HepG2 (cell line): ENCODE results near the gene SETD1A. TPM values are rescaled to one million over a fixed set of nuclear protein-coding genes. Genes with fewer than 3 reads are reported as not detected.

Experiments used
- KLF16 ChIP-seq, 2 experiments: sonication (generic) in 1 of 2; formaldehyde crosslinking in 1 of 2; IDR thresholded peaks; 2 replicates each; pipeline versions ENCODE4 v1.6.1 to v1.8.0; 2016 to 2023; ENCODE audit warnings: missing genetic modification reagents in 2 of 2, missing compliant biosample characterization in 1 of 2
- MAZ ChIP-seq, 2 experiments: sonication (generic) in 1 of 2; formaldehyde crosslinking in 1 of 2; IDR thresholded peaks; 2 replicates each; pipeline versions ENCODE4 v1.5.0 to v1.6.1; 2012 to 2020; ENCODE audit warnings: low read depth in 2 of 2, mild to moderate bottlenecking in 2 of 2, borderline replicate concordance in 1 of 2, improper control_type of control experiment in 1 of 2, low read length in 1 of 2, missing genetic modification reagents in 1 of 2, moderate library complexity in 1 of 2
- PRDM10 ChIP-seq: sonication (generic); formaldehyde crosslinking; IDR thresholded peaks from 2 replicates; pipeline ENCODE4 v1.4.0; 2020; ENCODE audit warnings: low read depth, missing genetic modification reagents
- REXO4 ChIP-seq: sonication (generic); formaldehyde crosslinking; IDR thresholded peaks from 2 replicates; pipeline ENCODE4 v1.8.0; 2022; ENCODE audit warnings: missing genetic modification reagents, mild to moderate bottlenecking, borderline replicate concordance
- STAG1 ChIP-seq: sonication (generic); formaldehyde crosslinking; IDR thresholded peaks from 2 replicates; pipeline ENCODE4 v1.4.0; 2020; ENCODE audit warnings: missing genetic modification reagents
- XBP1 ChIP-seq: sonication (generic); formaldehyde crosslinking; IDR thresholded peaks from 2 replicates; pipeline ENCODE4 v1.5.0; 2020; ENCODE audit warnings: missing genetic modification reagents
- ZNF20 ChIP-seq: sonication (generic); formaldehyde crosslinking; IDR thresholded peaks from 2 replicates; pipeline ENCODE4 v1.4.0; 2020; ENCODE audit warnings: mild to moderate bottlenecking, moderate library complexity, missing genetic modification reagents
- ZNF558 ChIP-seq: sonication (generic); formaldehyde crosslinking; IDR thresholded peaks from 2 replicates; pipeline ENCODE4 v1.9.0; 2022; ENCODE audit warnings: mild to moderate bottlenecking, missing genetic modification reagents, borderline replicate concordance
- ZNF746 ChIP-seq: sonication (generic); formaldehyde crosslinking; IDR thresholded peaks from 2 replicates; pipeline ENCODE4 v1.8.0; 2022; ENCODE audit warnings: mild to moderate bottlenecking, missing genetic modification reagents
- polyA plus RNA-seq, 8 experiments: library from polyadenylated mRNA; depleted of rRNA in 3 of 8; stranded (reverse) in 7 of 8; unstranded in 1 of 8; fragments of >200 nt; fragmentation: Illumina TruSeq in 4 of 8; extraction: Trizol in 4 of 8; gene quantifications; 2 replicates each; pipeline versions ENCODE4 v1.2.1 to v1.2.3, GENCODE V29; 2011 to 2016; ENCODE audit warnings: low read depth in 4 of 8, missing spikeins in 1 of 8, mixed read lengths in 1 of 8; ENCODE audit not compliant: insufficient read depth in 1 of 8
- total RNA-seq, 5 experiments: library from RNA; depleted of rRNA; stranded (reverse); fragments of >200 nt; fragmentation: Illumina TruSeq; extraction: Trizol; gene quantifications; 2 replicates each; pipeline ENCODE4 v1.2.3, GENCODE V29; 2016; ENCODE audit warnings: low read depth in 1 of 5
- TF ChIP-seq, protein P1 (sequence below): sonication (generic); formaldehyde crosslinking; IDR thresholded peaks from 2 replicates; pipeline ENCODE4 v1.5.0; 2020; ENCODE audit warnings: mild to moderate bottlenecking, missing genetic modification reagents, borderline replicate concordance
- TF ChIP-seq, protein P2 (sequence below): sonication (generic); formaldehyde crosslinking; IDR thresholded peaks from 2 replicates; pipeline ENCODE4 v1.8.1; 2022; ENCODE audit warnings: mild to moderate bottlenecking, missing genetic modification reagents

Gene SETD1A
- total and polyA plus RNA-seq, 2 of the 13 experiments (the other 11 are each of a cell fraction or from before 2014, with no cell fraction given) = 3.8 to 5.6 TPM

GRCh38 chr16:30997725-30998711, 40.5 kb downstream of the SETD1A start (continued):
- TF ChIP-seq PRDM10 = peak; percentile 7; the same call in 1 of the 2 replicates
- no peak for TF ChIP-seq XBP1 (CRISPR knock-in tag)
- TF ChIP-seq REXO4 (CRISPR knock-in tag) = no peak
- no peak for TF ChIP-seq ZNF746 (CRISPR knock-in tag)
- no peak for TF ChIP-seq ZNF20
- TF ChIP-seq, protein P1, sequence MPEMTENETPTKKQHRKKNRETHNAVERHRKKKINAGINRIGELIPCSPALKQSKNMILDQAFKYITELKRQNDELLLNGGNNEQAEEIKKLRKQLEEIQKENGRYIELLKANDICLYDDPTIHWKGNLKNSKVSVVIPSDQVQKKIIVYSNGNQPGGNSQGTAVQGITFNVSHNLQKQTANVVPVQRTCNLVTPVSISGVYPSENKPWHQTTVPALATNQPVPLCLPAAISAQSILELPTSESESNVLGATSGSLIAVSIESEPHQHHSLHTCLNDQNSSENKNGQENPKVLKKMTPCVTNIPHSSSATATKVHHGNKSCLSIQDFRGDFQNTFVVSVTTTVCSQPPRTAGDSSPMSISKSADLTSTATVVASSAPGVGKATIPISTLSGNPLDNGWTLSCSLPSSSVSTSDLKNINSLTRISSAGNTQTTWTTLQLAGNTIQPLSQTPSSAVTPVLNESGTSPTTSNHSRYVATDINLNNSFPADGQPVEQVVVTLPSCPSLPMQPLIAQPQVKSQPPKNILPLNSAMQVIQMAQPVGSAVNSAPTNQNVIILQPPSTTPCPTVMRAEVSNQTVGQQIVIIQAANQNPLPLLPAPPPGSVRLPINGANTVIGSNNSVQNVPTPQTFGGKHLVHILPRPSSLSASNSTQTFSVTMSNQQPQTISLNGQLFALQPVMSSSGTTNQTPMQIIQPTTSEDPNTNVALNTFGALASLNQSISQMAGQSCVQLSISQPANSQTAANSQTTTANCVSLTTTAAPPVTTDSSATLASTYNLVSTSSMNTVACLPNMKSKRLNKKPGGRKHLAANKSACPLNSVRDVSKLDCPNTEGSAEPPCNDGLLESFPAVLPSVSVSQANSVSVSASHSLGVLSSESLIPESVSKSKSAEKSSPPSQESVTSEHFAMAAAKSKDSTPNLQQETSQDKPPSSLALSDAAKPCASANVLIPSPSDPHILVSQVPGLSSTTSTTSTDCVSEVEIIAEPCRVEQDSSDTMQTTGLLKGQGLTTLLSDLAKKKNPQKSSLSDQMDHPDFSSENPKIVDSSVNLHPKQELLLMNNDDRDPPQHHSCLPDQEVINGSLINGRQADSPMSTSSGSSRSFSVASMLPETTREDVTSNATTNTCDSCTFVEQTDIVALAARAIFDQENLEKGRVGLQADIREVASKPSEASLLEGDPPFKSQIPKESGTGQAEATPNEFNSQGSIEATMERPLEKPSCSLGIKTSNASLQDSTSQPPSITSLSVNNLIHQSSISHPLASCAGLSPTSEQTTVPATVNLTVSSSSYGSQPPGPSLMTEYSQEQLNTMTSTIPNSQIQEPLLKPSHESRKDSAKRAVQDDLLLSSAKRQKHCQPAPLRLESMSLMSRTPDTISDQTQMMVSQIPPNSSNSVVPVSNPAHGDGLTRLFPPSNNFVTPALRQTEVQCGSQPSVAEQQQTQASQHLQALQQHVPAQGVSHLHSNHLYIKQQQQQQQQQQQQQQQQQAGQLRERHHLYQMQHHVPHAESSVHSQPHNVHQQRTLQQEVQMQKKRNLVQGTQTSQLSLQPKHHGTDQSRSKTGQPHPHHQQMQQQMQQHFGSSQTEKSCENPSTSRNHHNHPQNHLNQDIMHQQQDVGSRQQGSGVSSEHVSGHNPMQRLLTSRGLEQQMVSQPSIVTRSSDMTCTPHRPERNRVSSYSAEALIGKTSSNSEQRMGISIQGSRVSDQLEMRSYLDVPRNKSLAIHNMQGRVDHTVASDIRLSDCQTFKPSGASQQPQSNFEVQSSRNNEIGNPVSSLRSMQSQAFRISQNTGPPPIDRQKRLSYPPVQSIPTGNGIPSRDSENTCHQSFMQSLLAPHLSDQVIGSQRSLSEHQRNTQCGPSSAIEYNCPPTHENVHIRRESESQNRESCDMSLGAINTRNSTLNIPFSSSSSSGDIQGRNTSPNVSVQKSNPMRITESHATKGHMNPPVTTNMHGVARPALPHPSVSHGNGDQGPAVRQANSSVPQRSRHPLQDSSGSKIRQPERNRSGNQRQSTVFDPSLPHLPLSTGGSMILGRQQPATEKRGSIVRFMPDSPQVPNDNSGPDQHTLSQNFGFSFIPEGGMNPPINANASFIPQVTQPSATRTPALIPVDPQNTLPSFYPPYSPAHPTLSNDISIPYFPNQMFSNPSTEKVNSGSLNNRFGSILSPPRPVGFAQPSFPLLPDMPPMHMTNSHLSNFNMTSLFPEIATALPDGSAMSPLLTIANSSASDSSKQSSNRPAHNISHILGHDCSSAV (CRISPR knock-in tag) = no peak
- no peak for TF ChIP-seq ZNF558 (CRISPR knock-in tag)
- no peak for TF ChIP-seq MAZ (IDR thresholded peaks at IDR 0.05; ENCODE audit: borderline replicate concordance, low read depth, low read length)
- peak; percentile 17 for TF ChIP-seq MAZ (CRISPR knock-in tag; IDR thresholded peaks at IDR 0.05; ENCODE audit: low read depth)
- no peak; a peak in 1 of 4 replicates for TF ChIP-seq KLF16 (CRISPR knock-in tag; IDR thresholded peaks at IDR 0.05)
- TF ChIP-seq STAG1 (CRISPR knock-in tag) = no peak
- TF ChIP-seq, protein P2, sequence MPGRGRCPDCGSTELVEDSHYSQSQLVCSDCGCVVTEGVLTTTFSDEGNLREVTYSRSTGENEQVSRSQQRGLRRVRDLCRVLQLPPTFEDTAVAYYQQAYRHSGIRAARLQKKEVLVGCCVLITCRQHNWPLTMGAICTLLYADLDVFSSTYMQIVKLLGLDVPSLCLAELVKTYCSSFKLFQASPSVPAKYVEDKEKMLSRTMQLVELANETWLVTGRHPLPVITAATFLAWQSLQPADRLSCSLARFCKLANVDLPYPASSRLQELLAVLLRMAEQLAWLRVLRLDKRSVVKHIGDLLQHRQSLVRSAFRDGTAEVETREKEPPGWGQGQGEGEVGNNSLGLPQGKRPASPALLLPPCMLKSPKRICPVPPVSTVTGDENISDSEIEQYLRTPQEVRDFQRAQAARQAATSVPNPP (CRISPR knock-in tag) = no peak
